OCI-LY3 (cell line): ENCODE measurements around the gene FAM3A.

Source experiments
- H2AFZ ChIP-seq: fragments of 200-600, 300-600 bp; shearing (Covaris generic); 2 replicates; pipeline ENCODE4 v1.6.0; 2014; ENCODE audit warnings: antibody characterized with exemption, low read depth, low read length
- H3K27ac ChIP-seq: fragments of 200-600, 300-600 bp; sonication (generic); 2 replicates; pipeline ENCODE4 v1.5.1; 2014; ENCODE audit warnings: mild to moderate bottlenecking, low read length, moderate library complexity, mixed read lengths
- H3K27me3 ChIP-seq: fragments of 200-600, 300-600 bp; sonication (generic); 2 replicates; pipeline ENCODE4 v1.6.1; 2014; ENCODE audit warnings: low read depth, low read length, mixed read lengths
- H3K36me3 ChIP-seq: fragments of 200-600, 300-600 bp; sonication (generic); replicated peaks from 2 replicates; pipeline ENCODE3; 2014; ENCODE audit warnings: low read depth, low read length, mixed read lengths
- H3K4me1 ChIP-seq: fragments of 300-600, 200-600 bp; sonication (generic); 2 replicates; pipeline ENCODE4 v1.6.1; 2014; ENCODE audit warnings: low read length, mixed read lengths
- H3K4me2 ChIP-seq: fragments of 200-600, 300-600 bp; sonication (generic); 2 replicates; pipeline ENCODE4 v1.6.1; 2014; ENCODE audit warnings: low read length, mixed read lengths
- H3K4me3 ChIP-seq: fragments of 300-600, 200-600 bp; sonication (generic); 2 replicates; pipeline ENCODE4 v1.5.1; 2014; ENCODE audit warnings: antibody characterized with exemption, mild to moderate bottlenecking, low read length, moderate library complexity
- H3K79me2 ChIP-seq: fragments of 300-600, 200-600 bp; shearing (Covaris generic); 2 replicates; pipeline ENCODE4 v1.6.1; 2014; ENCODE audit warnings: mild to moderate bottlenecking, low read length, mixed read lengths
- H3K9ac ChIP-seq: fragments of 300-600, 200-600 bp; shearing (Covaris generic); 2 replicates; pipeline ENCODE4 v1.6.0; 2014; ENCODE audit warnings: mild to moderate bottlenecking, low read length, moderate library complexity
- H3K9me3 ChIP-seq: fragments of 200-600, 300-600 bp; shearing (Covaris generic); 2 replicates; pipeline ENCODE4 v1.6.1; 2014; ENCODE audit warnings: low read length, mixed read lengths; ENCODE audit not compliant: insufficient read depth
- H4K20me1 ChIP-seq: fragments of 200-600, 300-600 bp; sonication (generic); 2 replicates; pipeline ENCODE4 v1.6.1; 2016; ENCODE audit warnings: low read length, mixed read lengths; ENCODE audit not compliant: insufficient read depth
- CTCF ChIP-seq: fragments of 200-600, 300-600 bp; sonication (generic); IDR thresholded peaks from 2 replicates; pipeline ENCODE4 v1.5.1; 2014; ENCODE audit warnings: antibody characterized with exemption, low read length, low read depth
- EZH2phosphoT487 ChIP-seq: fragments of 200-600 bp; shearing (Covaris generic); IDR thresholded peaks from 2 replicates; pipeline ENCODE4 v1.6.1; 2018; ENCODE audit warnings: antibody characterized with exemption, mixed run types, low read depth

Gene FAM3A

GRCh38 chrX:154458116-154458953, 57.7 kb downstream of the FAM3A start, which contains the start of gene PLXNA3:
Gene PLXNA3 (plus strand): TSS chrX:154458281. CDS start chrX:154460184, 1,903 bp downstream.
- H3K27ac ChIP-seq = no peak within 1 kb of the TSS; the same call in 1 of the 2 replicates
- H3K9ac ChIP-seq = peak within 1 kb of the TSS; percentile 80

DNA sequence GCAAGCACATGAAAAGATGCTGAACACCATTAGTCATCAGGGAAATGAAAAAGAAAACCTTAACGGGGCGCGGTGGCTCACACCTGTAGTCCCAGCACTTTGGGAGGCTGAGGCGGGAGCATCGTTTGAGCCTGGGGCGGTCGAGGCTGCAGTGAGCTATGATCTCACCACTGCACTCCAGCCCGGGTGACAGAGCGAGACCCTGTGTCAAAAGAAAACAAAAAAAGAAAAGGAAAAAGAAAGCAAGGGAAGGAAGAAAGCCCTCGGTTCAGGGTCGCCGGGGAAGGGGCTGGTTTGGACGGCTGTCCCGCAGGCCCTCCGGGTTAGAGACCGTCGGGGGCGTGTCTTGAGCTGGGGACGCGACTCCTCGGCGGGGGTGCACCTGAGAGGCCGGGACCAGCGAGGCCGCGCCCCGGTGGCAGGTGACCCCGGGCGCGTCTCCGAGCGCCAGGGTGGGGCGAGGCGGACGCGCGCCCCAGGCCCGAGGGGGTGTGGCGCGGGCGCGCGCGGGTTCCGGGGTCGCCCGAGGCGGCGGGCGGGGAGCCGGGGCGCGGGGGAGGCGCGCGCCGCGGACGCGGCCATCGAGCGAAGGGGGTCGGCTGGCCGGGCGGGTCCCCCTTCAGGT, 58.4 kb downstream of the FAM3A start:
- Histone ChIP-seq H3K36me3 (no peaks in the 10 kb centered on the region), H4K20me1 (peaks cover 5% of the 10 kb centered on the region; the same call in 1 of the 2 replicates), H3K9me3 (no peaks in the 10 kb centered on the region), H2AFZ (peak overlapping the region; percentile 71), H3K79me2 (peaks cover 14% of the 10 kb centered on the region; the same call in 1 of the 2 replicates), H3K4me2 (peak overlapping the region; percentile 75), H3K9ac (peak overlapping the region; percentile 80; the same call in 1 of the 2 replicates), H3K4me3 (peak overlapping the region; percentile 82), H3K27ac (no peak overlapping the region), H3K27me3 (no peaks in the 10 kb centered on the region), H3K4me1 (peaks cover 9% of the 10 kb centered on the region)
- no peak for TF ChIP-seq CTCF
- no peak for TF ChIP-seq EZH2phosphoT487

More at GRCh38 chrX:154458116-154458953, 57.7 kb downstream of the FAM3A start, which contains the start of gene PLXNA3:
- Histone ChIP-seq H3K27me3 (no peaks in the 10 kb centered on the region), H4K20me1 (peaks cover 5% of the 10 kb centered on the region; the same call in 1 of the 2 replicates), H3K4me3 (peak within 1 kb of the TSS; percentile 82), H3K4me2 (peak within 1 kb of the TSS; percentile 88), H3K9me3 (no peaks in the 10 kb centered on the region), H3K36me3 (no peaks in the 10 kb centered on the region), H3K4me1 (peaks cover 9% of the 10 kb centered on the region), H3K79me2 (peaks cover 14% of the 10 kb centered on the region; the same call in 1 of the 2 replicates), H2AFZ (peak within 1 kb of the TSS; percentile 71)
- TF ChIP-seq CTCF (no peak), EZH2phosphoT487 (no peak)
